Activated CD8-positive, alpha-beta memory T cell treated with anti-CD3 and anti-CD28 coated beads for 48 hours (primary cell): ENCODE measurements around the gene ANO8.
"Not testable (repeated sequence)": the region's sequence is repeated elsewhere in the genome, so short reads cannot be mapped to it uniquely, and the experiment has no call there.

Experiments
- DNase-seq, 3 experiments: peaks; one replicate each; pipeline ENCODE4 v3.0.0-alpha.2; 2020; ENCODE audit warnings: low read depth in 2 of 3, low spot score in 2 of 3

Gene ANO8

GRCh38 chr19:17312189-17313113 lies 22.2 kb downstream of the ANO8 start:
- no peak for DNase-seq

DNA sequence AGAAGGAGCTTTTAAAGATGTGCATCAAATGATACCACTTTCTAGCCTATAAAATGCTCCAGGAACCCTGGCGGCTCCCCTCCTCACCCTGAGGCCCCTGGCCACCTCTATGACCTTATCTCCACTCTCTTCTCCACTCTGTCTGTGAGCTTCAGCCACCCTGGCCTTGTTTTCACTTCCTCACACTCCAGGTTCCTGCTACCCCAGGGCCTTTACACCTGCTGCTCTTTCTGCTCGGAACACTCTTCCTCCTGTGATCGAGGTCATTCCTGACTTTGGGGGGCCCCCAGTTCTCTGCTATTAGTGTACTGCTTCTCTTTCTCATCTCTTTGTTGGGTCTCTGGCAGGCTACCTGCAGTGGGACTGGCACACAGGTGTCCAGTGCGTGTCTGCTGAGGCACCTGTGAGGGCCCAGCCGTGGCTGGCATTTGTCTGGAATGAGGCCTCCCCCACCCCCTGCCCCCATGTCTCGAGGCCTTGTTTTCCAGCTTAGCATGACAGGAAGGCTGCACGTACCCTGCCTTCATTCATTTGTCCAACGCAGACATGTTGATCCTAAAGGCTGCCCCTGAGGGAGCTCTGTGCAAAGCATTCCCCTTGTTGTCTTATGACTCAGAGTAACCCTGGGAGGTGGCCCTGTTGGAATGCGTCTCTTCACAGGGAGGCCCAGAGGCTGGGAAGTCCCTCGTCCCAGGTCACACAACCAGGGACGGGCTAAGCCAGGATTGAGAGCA lies 23.0 kb downstream of the ANO8 start:
- DNase-seq: no peak

DNA sequence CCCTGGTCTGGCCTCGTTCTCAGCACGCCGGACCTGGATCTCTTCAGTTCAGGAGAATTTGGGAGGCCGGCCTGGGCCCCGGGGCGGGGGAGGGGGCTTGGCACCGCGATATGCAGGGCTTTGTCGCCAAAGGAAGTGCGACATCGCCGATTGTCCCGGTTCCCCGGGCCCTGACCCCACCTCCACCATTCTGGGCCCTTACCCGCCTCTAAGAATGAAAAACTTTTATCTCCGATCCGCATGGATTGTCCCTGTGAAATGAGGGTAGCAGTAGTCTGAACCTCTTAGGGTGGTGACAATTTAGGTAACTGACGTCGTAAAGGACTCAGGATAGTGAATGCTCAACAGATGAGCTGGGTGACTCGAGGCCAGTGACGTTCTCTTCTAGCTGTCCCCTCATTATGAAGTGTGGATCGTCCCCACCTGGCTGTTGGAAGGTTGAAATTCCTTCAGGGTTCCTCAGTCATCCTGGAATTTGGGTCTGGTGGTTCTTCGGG lies 24.6 kb downstream of the ANO8 start:
- DNase-seq: no peak

- peak; percentile 87 to 97 (median 91) for DNase-seq
These were observed 25.3 kb downstream of the ANO8 start, which contains the start of gene DDA1 for GRCh38 chr19:17309198-17309964. TSS of gene DDA1 (plus strand) at chr19:17309563. CDS start at chr19:17309655, 92 bp downstream.

DNA sequence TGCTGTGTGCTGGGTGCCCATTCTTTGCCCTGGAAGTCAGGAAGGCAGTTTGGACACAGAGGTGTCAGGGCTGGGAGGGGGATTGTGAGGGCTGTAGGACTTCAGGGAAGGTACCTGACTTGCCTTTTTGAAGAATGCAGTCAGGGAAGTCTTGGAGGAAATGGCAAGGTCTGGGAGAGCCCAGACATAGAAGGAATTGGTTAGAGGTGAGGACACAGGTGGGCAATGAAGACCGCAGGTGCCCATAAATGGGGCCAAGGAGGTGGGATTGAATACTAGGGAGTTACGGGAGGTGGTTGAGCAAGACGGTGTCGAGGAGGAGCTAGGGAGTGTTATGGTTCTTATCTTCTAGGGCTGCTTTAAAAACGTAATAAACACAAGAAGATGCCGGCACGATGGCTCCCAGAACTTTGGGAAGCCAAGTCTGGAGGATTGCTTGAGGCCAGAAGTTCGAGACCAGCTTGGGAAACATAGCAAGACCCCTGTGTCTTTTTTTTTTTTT lies 26.7 kb downstream of the ANO8 start:
- DNase-seq: no peak

- DNase-seq: no peak
These were observed 28.4 kb downstream of the ANO8 start for GRCh38 chr19:17306285-17306714.

GRCh38 chr19:17305517-17306284 lies 29.0 kb downstream of the ANO8 start, which contains the start of gene MRPL34:
TSS of gene MRPL34 (plus strand) at chr19:17305872. CDS start at chr19:17305893, 21 bp downstream.
- DNase-seq: peak; percentile 74 to 89 (median 86)

DNA sequence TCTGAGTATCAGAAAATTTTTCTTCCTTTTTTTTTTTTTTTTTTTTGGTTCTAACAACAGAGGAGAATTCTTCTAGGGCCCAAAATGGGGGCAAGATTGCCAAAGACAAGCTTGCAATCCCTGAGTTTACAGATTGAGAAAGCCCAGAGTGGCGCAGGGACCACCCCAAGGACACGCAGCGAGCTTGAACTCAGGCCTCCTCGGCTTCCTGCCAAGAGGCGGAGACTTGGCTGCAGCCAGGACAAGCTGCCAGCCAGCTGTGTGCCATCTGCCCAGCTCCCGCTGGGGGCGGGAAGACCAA lies 29.5 kb downstream of the ANO8 start:
- no peak for DNase-seq

- DNase-seq: no peak
These were observed 30.1 kb downstream of the ANO8 start for GRCh38 chr19:17304386-17305215.

- DNase-seq: no peak
These were observed 30.8 kb downstream of the ANO8 start for GRCh38 chr19:17303940-17304267.

DNA sequence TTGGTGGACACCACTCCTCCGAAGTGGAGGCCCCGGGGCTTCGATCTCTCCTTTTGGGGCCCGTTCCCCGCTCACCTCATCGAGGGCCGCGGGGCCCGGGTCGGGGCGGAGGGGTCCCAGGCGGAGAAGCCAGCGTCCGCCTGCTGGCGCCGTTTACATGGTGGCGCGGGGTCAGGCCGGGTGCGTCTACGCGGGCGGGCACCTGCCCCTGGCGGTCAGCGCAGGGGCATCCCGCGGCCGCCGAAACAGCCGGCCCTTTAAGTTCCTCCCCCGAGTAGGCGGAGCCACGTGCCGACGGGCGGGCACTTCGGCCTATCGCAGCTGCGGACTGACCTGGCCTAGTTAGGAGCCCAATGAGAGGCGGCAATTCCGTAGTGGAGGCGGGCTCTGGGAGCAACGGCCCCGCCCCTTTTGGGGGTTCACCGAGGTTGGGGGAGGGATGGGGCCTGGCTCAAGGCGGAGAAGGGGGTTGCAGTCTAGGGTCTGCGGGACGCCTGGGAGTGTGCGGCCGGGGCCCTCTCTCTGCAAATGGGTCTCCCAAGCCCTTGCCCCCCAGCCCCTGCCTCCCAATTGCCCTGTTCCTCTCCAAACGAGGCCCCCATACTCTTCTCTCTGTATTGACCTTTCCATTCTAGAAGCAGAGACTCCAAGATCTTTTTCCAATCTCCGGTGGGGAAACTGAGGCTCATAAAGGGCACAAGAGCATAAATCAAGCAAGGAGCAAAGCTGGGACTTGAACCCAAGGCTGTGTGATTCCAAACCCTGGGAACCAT lies 31.3 kb downstream of the ANO8 start, which contains the start of gene ABHD8:
TSS of gene ABHD8 (minus strand) at position 259 of the 773 bp plus-strand sequence. CDS start 1,809 bp downstream, outside the sequence.
- peak; percentile 85 to 86 (median 86) for DNase-seq

GRCh38 chr19:17302391-17303166 lies 32.1 kb downstream of the ANO8 start:
- no peak for DNase-seq

DNA sequence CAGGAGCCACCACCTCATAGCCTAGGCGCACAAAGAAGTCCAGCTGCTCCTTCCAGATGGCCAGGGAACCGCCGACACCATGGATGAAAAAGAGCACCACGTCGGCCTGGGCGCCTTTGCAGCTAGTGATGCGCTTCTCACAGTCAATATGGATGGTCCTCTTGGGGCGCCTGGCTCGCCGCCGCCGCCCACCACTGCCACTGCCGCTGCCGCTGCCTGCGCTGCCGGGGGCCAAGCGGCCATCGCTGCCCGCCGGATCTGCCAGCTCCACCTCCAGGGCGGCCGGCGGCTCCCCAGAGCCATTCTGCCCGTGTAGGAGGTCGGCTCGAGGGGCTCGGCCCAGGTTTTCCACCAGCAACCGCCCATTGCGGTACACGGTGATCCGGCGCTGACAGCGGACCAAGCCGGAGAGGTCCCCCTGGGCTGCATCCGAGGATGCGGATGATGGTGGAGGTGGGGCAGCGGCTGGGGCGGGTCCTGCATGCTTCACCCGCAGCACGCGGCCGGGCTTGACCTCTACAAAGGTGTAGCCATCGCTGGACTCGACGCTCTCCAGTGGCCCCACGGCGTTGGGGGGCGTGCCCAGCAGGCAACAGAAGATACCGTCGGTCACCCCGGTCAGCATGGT lies 33.5 kb downstream of the ANO8 start:
- no peak for DNase-seq

- no peak for DNase-seq
These were observed 37.7 kb downstream of the ANO8 start for GRCh38 chr19:17296976-17297375.

GRCh38 chr19:17296273-17296672 lies 38.4 kb downstream of the ANO8 start:
- DNase-seq: no peak

- DNase-seq: not testable (repeated sequence)
These were observed 39.1 kb downstream of the ANO8 start for GRCh38 chr19:17295551-17295950.
